Measurements from ENCODE around the gene CENPN.

DNA sequence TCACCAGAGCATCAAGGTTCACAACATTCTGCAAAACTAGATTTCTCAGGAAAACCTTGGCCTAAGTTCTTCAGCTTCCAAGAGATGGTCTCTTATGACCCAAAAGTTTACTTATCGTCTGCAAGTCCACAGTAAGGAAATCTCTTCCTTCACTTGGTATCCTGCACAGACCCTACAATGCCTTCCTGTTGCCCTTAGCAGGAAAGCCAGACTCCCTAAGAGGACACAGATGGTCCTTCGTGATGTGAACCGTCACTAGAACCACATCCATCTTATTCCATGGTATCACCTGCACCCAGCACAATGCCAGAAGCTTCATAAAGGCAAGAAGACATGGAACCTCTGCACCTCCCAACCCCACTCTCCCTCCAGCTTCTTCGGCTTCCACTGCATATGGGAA lies 34.4 kb upstream of the CENPN start:
- TF ChIP-seq ZSCAN29 (IDR thresholded peaks at IDR 0.05), result no peak
- no peak for TF ChIP-seq POLR2A (IDR thresholded peaks at IDR 0.05; ENCODE audit: low read depth, low read length)
- no peak for TF ChIP-seq CTCF (IDR thresholded peaks at IDR 0.05 in 2 of 3, conservative IDR thresholded peaks at IDR 0.05 in 1 of 3; ENCODE audit: control insufficient read depth in 2 of 3, extremely low read depth in 1 of 3, insufficient read depth in 1 of 3, low read depth in 3 of 3, low read length in 3 of 3)
- TF ChIP-seq CREB1 (IDR thresholded peaks at IDR 0.05; ENCODE audit: low read depth), result no peak
- no peak for TF ChIP-seq MYC (IDR thresholded peaks at IDR 0.05; ENCODE audit: insufficient read depth, insufficient read length, insufficient replicate concordance, low read length, severe bottlenecking)
- TF ChIP-seq, protein P1, sequence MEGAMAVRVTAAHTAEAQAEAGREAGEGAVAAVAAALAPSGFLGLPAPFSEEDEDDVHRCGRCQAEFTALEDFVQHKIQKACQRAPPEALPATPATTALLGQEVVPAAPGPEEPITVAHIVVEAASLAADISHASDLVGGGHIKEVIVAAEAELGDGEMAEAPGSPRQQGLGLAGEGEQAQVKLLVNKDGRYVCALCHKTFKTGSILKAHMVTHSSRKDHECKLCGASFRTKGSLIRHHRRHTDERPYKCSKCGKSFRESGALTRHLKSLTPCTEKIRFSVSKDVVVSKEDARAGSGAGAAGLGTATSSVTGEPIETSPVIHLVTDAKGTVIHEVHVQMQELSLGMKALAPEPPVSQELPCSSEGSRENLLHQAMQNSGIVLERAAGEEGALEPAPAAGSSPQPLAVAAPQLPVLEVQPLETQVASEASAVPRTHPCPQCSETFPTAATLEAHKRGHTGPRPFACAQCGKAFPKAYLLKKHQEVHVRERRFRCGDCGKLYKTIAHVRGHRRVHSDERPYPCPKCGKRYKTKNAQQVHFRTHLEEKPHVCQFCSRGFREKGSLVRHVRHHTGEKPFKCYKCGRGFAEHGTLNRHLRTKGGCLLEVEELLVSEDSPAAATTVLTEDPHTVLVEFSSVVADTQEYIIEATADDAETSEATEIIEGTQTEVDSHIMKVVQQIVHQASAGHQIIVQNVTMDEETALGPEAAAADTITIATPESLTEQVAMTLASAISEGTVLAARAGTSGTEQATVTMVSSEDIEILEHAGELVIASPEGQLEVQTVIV (IDR thresholded peaks at IDR 0.05; ENCODE audit: borderline replicate concordance, partially characterized antibody), result no peak
- no peak for TF ChIP-seq ATF3 (IDR thresholded peaks at IDR 0.05; ENCODE audit: borderline replicate concordance, extremely low read depth, low read depth, low read length)
- TF ChIP-seq CHD2 (IDR thresholded peaks at IDR 0.05; ENCODE audit: borderline replicate concordance, low read depth, low read length), result no peak
- no peak for TF ChIP-seq FOS (IDR thresholded peaks at IDR 0.05; ENCODE audit: borderline replicate concordance, extremely low read depth, insufficient read length)
- no peak for TF ChIP-seq KAT2A (conservative IDR thresholded peaks at IDR 0.05; ENCODE audit: control insufficient read depth, low read depth, low read length)

Measured in GM12878 (cell line).